Small intestine (tissue), 7 donors: Measurements from ENCODE around the gene MUC20. TPM values are rescaled to one million over a fixed set of nuclear protein-coding genes. Genes with fewer than 3 reads are reported as not detected.
"Not testable (repeated sequence)": the region's sequence is repeated elsewhere in the genome, so short reads cannot be mapped to it uniquely, and the experiment has no call there.

Experiments used
- DNase-seq, 2 donors: peaks; one replicate each; pipeline versions ENCODE4 v3.0.0 to v3.0.0-alpha.2; 2013
- FAIRE-seq: peaks from 2 replicates; lab custom pipeline; 2012; peaks lifted over from hg19 to GRCh38; lab: Jason Lieb, UNC
- H3K27ac ChIP-seq, 3 donors: one replicate each; pipeline ENCODE4 v1.5.1; 2013; ENCODE audit warnings: low read length in 2 of 3, mild to moderate bottlenecking in 2 of 3, control low read depth in 1 of 3, inconsistent platforms in 1 of 3, low read depth in 1 of 3, moderate library complexity in 1 of 3
- H3K27me3 ChIP-seq, 3 donors: one replicate each; pipeline ENCODE4 v1.6.1; 2013; ENCODE audit warnings: low read length in 3 of 3, inconsistent platforms in 1 of 3; ENCODE audit not compliant: control insufficient read depth in 3 of 3, insufficient read depth in 3 of 3
- H3K36me3 ChIP-seq, 3 donors: one replicate each; pipeline ENCODE4 v1.6.1; 2013; ENCODE audit warnings: low read length in 3 of 3, inconsistent platforms in 1 of 3, low read depth in 1 of 3, mild to moderate bottlenecking in 1 of 3, moderate library complexity in 1 of 3; ENCODE audit not compliant: control insufficient read depth in 3 of 3, insufficient read depth in 2 of 3
- H3K4me1 ChIP-seq, 3 donors: one replicate each; pipeline ENCODE4 v1.6.1; 2013; ENCODE audit warnings: low read length in 2 of 3, inconsistent platforms in 1 of 3, low read depth in 1 of 3, mild to moderate bottlenecking in 1 of 3, moderate library complexity in 1 of 3; ENCODE audit not compliant: control insufficient read depth in 3 of 3, insufficient read depth in 2 of 3
- H3K4me3 ChIP-seq, 3 donors: one replicate each; pipeline ENCODE4 v1.5.1; 2013; ENCODE audit warnings: low read length in 3 of 3, control low read depth in 1 of 3, inconsistent platforms in 1 of 3, low read depth in 1 of 3, mild to moderate bottlenecking in 1 of 3, moderate library complexity in 1 of 3
- H3K9me3 ChIP-seq, 2 donors: one replicate each; pipeline ENCODE4 v1.6.1; 2013; ENCODE audit warnings: low read depth in 1 of 2, low read length in 1 of 2; ENCODE audit not compliant: control insufficient read depth in 2 of 2, insufficient read depth in 1 of 2
- WGBS, 3 donors: extraction: QIAGEN DNeasy Blood & Tissue Kit; methylation state at CpG; one replicate each; pipeline ENCODE4 v1.1.7; 2013; 5-methylcytosine and 5-hydroxymethylcytosine counted together
- polyA plus RNA-seq, 4 donors: library from polyadenylated mRNA; stranded (reverse) in 3 of 4; unstranded in 1 of 4; fragments of 200-250 nt in 3 of 4; fragments of 120-200 nt in 1 of 4; gene quantifications; one replicate each; pipeline versions ENCODE4 v1.2.1 to v1.2.3, GENCODE V29; 2013
- donor health status: healthy with polysubstance abuse.
- donor health status: control.
- donor health status: control.
- donor health status: Bipolar disorder and iron deficiency.
- donor health status: healthy.

The MUC20 gene
- polyA plus RNA-seq, 4 donors = 16.8 to 54.6 (median 22.3) TPM

- Histone ChIP-seq H3K9me3 (no peaks in the 10 kb centered on the region), H3K27me3 (peaks cover 0 to 5% (median 0%) of the 10 kb centered on the region in 3 donors), H3K27ac (no peak overlapping the region), H3K4me3 (no peak overlapping the region), H3K4me1 (peaks cover 0 to 6% (median 0%) of the 10 kb centered on the region in 3 donors), H3K36me3 (peaks cover 0 to 19% (median 0%) of the 10 kb centered on the region in 3 donors)
- FAIRE-seq (no peak), DNase-seq (no peak)
- 97% methylated on average over 11 of the region's 11 CpGs for WGBS, 3 donors
These were observed 27.9 kb downstream of the MUC20 start for GRCh38 chr3:195748661-195749060.

- H3K36me3 ChIP-seq = peaks cover 0 to 19% (median 0%) of the 10 kb centered on the region in 3 donors
- not testable (repeated sequence) for H3K4me1 ChIP-seq, H3K4me3 ChIP-seq, H3K9me3 ChIP-seq, DNase-seq, H3K27me3 ChIP-seq, FAIRE-seq, H3K27ac ChIP-seq
- WGBS, 3 donors = 77 to 82% (median 77%) methylated on average over 5 of the region's 5 CpGs
These were observed 28.3 kb downstream of the MUC20 start for GRCh38 chr3:195749101-195749500.

- peaks cover 0 to 19% (median 0%) of the 10 kb centered on the region in 3 donors for H3K36me3 ChIP-seq
- no peak for DNase-seq
- 86 to 90% (median 90%) methylated on average over 28 to 30 of the region's 30 CpGs for WGBS, 3 donors
- H3K27ac ChIP-seq = no peak overlapping the region
- H3K4me3 ChIP-seq = no peak overlapping the region
- H3K9me3 ChIP-seq = no peaks in the 10 kb centered on the region
- no peak for FAIRE-seq
- peaks cover 0 to 5% (median 0%) of the 10 kb centered on the region in 3 donors for H3K27me3 ChIP-seq
- H3K4me1 ChIP-seq = peaks cover 0 to 6% (median 0%) of the 10 kb centered on the region in 3 donors
These were observed 30.2 kb downstream of the MUC20 start for GRCh38 chr3:195750797-195751520.

- no peak for FAIRE-seq
- 26 to 66% (median 43%) methylated on average over 7 of the region's 7 CpGs for WGBS, 3 donors
- H3K9me3 ChIP-seq = no peaks in the 10 kb centered on the region
These were observed 30.8 kb downstream of the MUC20 start for GRCh38 chr3:195751560-195751959.

GRCh38 chr3:195752066-195752465, 31.3 kb downstream of the MUC20 start:
- 90 to 92% (median 91%) methylated on average over 13 of the region's 13 CpGs for WGBS, 3 donors
- H3K9me3 ChIP-seq = no peaks in the 10 kb centered on the region
- H3K27ac ChIP-seq = no peak overlapping the region
- no peak overlapping the region for H3K4me3 ChIP-seq
- no peak for FAIRE-seq
- H3K4me1 ChIP-seq = peaks cover 0 to 6% (median 0%) of the 10 kb centered on the region in 3 donors
- DNase-seq = no peak
- peaks cover 0 to 8% (median 0%) of the 10 kb centered on the region in 3 donors for H3K27me3 ChIP-seq
- H3K36me3 ChIP-seq = peaks cover 0 to 8% (median 0%) of the 10 kb centered on the region in 3 donors

More at GRCh38 chr3:195751560-195751959, 30.8 kb downstream of the MUC20 start:
- peaks cover 0 to 5% (median 0%) of the 10 kb centered on the region in 3 donors for H3K27me3 ChIP-seq
- no peak overlapping the region for H3K27ac ChIP-seq
- peaks cover 0 to 6% (median 0%) of the 10 kb centered on the region in 3 donors for H3K4me1 ChIP-seq
- DNase-seq = peak in 1 of 2 donors; percentile 43
- H3K36me3 ChIP-seq = peaks cover 0 to 13% (median 0%) of the 10 kb centered on the region in 3 donors
- H3K4me3 ChIP-seq = no peak overlapping the region

GRCh38 chr3:195752546-195753331, 32.0 kb downstream of the MUC20 start:
- no peak for FAIRE-seq
- WGBS, 3 donors = 79 to 82% (median 81%) methylated on average over 24 to 26 of the region's 26 CpGs
- H3K36me3 ChIP-seq = peaks cover 0 to 4% (median 0%) of the 10 kb centered on the region in 3 donors
- no peak overlapping the region for H3K27ac ChIP-seq
- H3K4me1 ChIP-seq = peaks cover 0 to 6% (median 0%) of the 10 kb centered on the region in 3 donors
- peaks cover 0 to 8% (median 0%) of the 10 kb centered on the region in 3 donors for H3K27me3 ChIP-seq
- H3K4me3 ChIP-seq = no peak overlapping the region
- no peak for DNase-seq
- H3K9me3 ChIP-seq = no peaks in the 10 kb centered on the region

GRCh38 chr3:195753581-195753980, 32.8 kb downstream of the MUC20 start:
- Histone ChIP-seq H3K9me3 (no peaks in the 10 kb centered on the region), H3K4me1 (peaks cover 0 to 4% (median 0%) of the 10 kb centered on the region in 3 donors), H3K27ac (no peak overlapping the region), H3K4me3 (no peak overlapping the region), H3K36me3 (peaks cover 0 to 3% (median 0%) of the 10 kb centered on the region in 3 donors), H3K27me3 (peaks cover 0 to 11% (median 0%) of the 10 kb centered on the region in 3 donors)
- WGBS, 3 donors = 81 to 85% (median 84%) methylated on average over 14 of the region's 14 CpGs
- DNase-seq (no peak), FAIRE-seq (no peak)

GRCh38 chr3:195754141-195754540, 33.4 kb downstream of the MUC20 start:
- FAIRE-seq (no peak), DNase-seq (no peak)
- 94 to 97% (median 95%) methylated on average over 16 to 19 of the region's 19 CpGs for WGBS, 3 donors
- Histone ChIP-seq H3K27ac (no peak overlapping the region), H3K36me3 (no peaks in the 10 kb centered on the region), H3K4me3 (no peak overlapping the region), H3K4me1 (peaks cover 0 to 4% (median 0%) of the 10 kb centered on the region in 3 donors), H3K9me3 (no peaks in the 10 kb centered on the region), H3K27me3 (peaks cover 0 to 13% (median 0%) of the 10 kb centered on the region in 3 donors)
